Fibroblast of skin of left biceps (primary cell): ENCODE measurements around the gene B3GAT1.

Source experiments
- DNase-seq, 2 experiments: peaks; one replicate each; pipeline ENCODE4 v3.0.0-alpha.2; 2013; ENCODE audit warnings: low read depth in 2 of 2

B3GAT1 gene

GRCh38 chr11:134372536-134372935 lies 39.5 kb downstream of the B3GAT1 start:
- DNase-seq: no peak

- no peak for DNase-seq
These were observed 40.4 kb downstream of the B3GAT1 start for GRCh38 chr11:134371436-134372185.

GRCh38 chr11:134370526-134371435 lies 41.3 kb downstream of the B3GAT1 start:
- no peak for DNase-seq

- no peak for DNase-seq
These were observed 42.2 kb downstream of the B3GAT1 start for GRCh38 chr11:134369656-134370525.

- DNase-seq: no peak
These were observed 44.3 kb downstream of the B3GAT1 start for GRCh38 chr11:134367781-134368180.

- no peak for DNase-seq
These were observed 45.8 kb downstream of the B3GAT1 start for GRCh38 chr11:134366254-134366653.

GRCh38 chr11:134365011-134365925 lies 46.8 kb downstream of the B3GAT1 start:
- no peak for DNase-seq

- no peak for DNase-seq
These were observed 47.8 kb downstream of the B3GAT1 start for GRCh38 chr11:134364261-134364660.

- no peak for DNase-seq
These were observed 48.5 kb downstream of the B3GAT1 start for GRCh38 chr11:134363592-134363991.

GRCh38 chr11:134363161-134363560 lies 48.9 kb downstream of the B3GAT1 start:
- no peak for DNase-seq

- no peak for DNase-seq
These were observed 49.7 kb downstream of the B3GAT1 start for GRCh38 chr11:134362192-134362901.

GRCh38 chr11:134361661-134362060 lies 50.4 kb downstream of the B3GAT1 start:
- DNase-seq: no peak

- DNase-seq: peak; percentile 2 to 10
These were observed 51.8 kb downstream of the B3GAT1 start for GRCh38 chr11:134360050-134360835.

- no peak for DNase-seq
These were observed 52.4 kb downstream of the B3GAT1 start for GRCh38 chr11:134359646-134360045.

GRCh38 chr11:134358856-134359490 lies 53.1 kb downstream of the B3GAT1 start:
- no peak for DNase-seq

GRCh38 chr11:134358165-134358855 lies 53.7 kb downstream of the B3GAT1 start:
- DNase-seq: no peak

GRCh38 chr11:134357545-134357839 lies 54.5 kb downstream of the B3GAT1 start:
- DNase-seq: no peak
